ENCODE data around the gene ATAD1. TPM values are rescaled to one million over a fixed set of nuclear protein-coding genes. Genes with fewer than 3 reads are reported as not detected.

The ATAD1 gene
- total and polyA plus RNA-seq, 10 of the 15 experiments (the other 5 are each of a cell fraction or from before 2014, with no cell fraction given), result 24.7 to 59.3 (median 41.1) TPM

- Histone ChIP-seq H3K4me1 (ENCODE audit: control insufficient read depth, insufficient read depth, low read length) (no peaks in the 10 kb centered on the region), H3K27me3 (replicated peaks in 1 of 2; ENCODE audit: control insufficient read depth in 2 of 2, insufficient read depth in 2 of 2, low read length in 1 of 2) (peaks cover 0 to 3% of the 10 kb centered on the region in 2 experiments; a peak in 1 of 4 replicates), H3K9me3 (replicated peaks; ENCODE audit: control insufficient read depth, insufficient read depth, low read length) (no peaks in the 10 kb centered on the region), H2AFZ (ENCODE audit: control insufficient read depth, low read depth, low read length) (no peak overlapping the region), H3K4me3 (no peak overlapping the region), H4K20me1 (ENCODE audit: control insufficient read depth, insufficient read depth) (no peaks in the 10 kb centered on the region), H3K9ac (ENCODE audit: control insufficient read depth, insufficient read depth, low read length) (no peak overlapping the region), H3K79me2 (ENCODE audit: control insufficient read depth, insufficient read depth, low read length) (no peaks in the 10 kb centered on the region), H3K27ac (ENCODE audit: control insufficient read depth, insufficient read depth) (no peak overlapping the region), H3K4me2 (ENCODE audit: control insufficient read depth, insufficient read depth) (no peak overlapping the region), H3K36me3 (ENCODE audit: control insufficient read depth in 2 of 2, insufficient read depth in 2 of 2, low read length in 1 of 2) (no peaks in the 10 kb centered on the region)
- intact Hi-C loops (cut with micrococcal nuclease; ENCODE audit: unreplicated experiment) (loop anchor here (1.0 kb wide), 2 partner anchors 79 to 202 kb away; no protein-coding TSS in a partner anchor), in situ Hi-C loops (cut with MboI) (loop anchor here (5.0 to 25.0 kb wide), 2 partner anchors 78 to 198 kb away; partner anchors contain the start of gene PAPSS2)
- ChIA-PET CTCF (interaction anchor here (0.7 to 3.9 kb wide), 10 partner anchors 8 to 205 kb away, joined by 3 to 30 read pairs (median 4); no protein-coding TSS in a partner anchor), POLR2A (interaction anchor here (0.6 to 0.7 kb wide), 2 partner anchors 33 to 1339 kb away, joined by 3 to 6 read pairs; no protein-coding TSS in a partner anchor), RAD21 (ENCODE audit: unreplicated experiment) (interaction anchor here (3.6 kb wide), 1 partner anchor 202 kb away, joined by 20 read pairs; no protein-coding TSS in a partner anchor), SMC1A (ENCODE audit: uncharacterized antibody, unreplicated experiment) (interaction anchor here (0.9 to 2.4 kb wide), 6 partner anchors 14 to 202 kb away, joined by 3 to 8 read pairs (median 4); no protein-coding TSS in a partner anchor)
- no TSS peak for BruUV-seq (replicated peaks)
- WGBS (ENCODE audit: insufficient coverage, insufficient replicate concordance, low lambda C conversion rate, missing lambda C conversion rate), result 41% methylated on average over 7 of the region's 7 CpGs
- no peak for FAIRE-seq
- DNase-seq (ENCODE audit: low read depth, low spot score), result no peak
- peak; percentile 93 for ATAC-seq
- TF ChIP-seq ZNF687 (IDR thresholded peaks at IDR 0.05) (no peak), ZSCAN29 (IDR thresholded peaks at IDR 0.05) (peak; percentile 74; the same call in 1 of the 2 replicates), ZNF207 (IDR thresholded peaks at IDR 0.05; ENCODE audit: borderline replicate concordance) (no peak), PRDM15 (CRISPR knock-in tag; IDR thresholded peaks at IDR 0.05) (no peak), LARP7 (IDR thresholded peaks at IDR 0.05) (no peak), SMC3 (IDR thresholded peaks at IDR 0.05; ENCODE audit: borderline replicate concordance, low read length) (peak; percentile 85), BCL11A (IDR thresholded peaks at IDR 0.05; ENCODE audit: low read depth, low read length) (no peak), USF2 (IDR thresholded peaks at IDR 0.05; ENCODE audit: borderline replicate concordance, low read depth, low read length) (no peak), HCFC1 (IDR thresholded peaks at IDR 0.05; ENCODE audit: low read length) (no peak), CBFB (IDR thresholded peaks at IDR 0.05; ENCODE audit: low read depth) (no peak), RAD21 (IDR thresholded peaks at IDR 0.05; ENCODE audit: insufficient read depth, low read depth, low read length) (peak; percentile 89), NR2C2 (IDR thresholded peaks at IDR 0.05; ENCODE audit: borderline replicate concordance, control insufficient read depth, insufficient read length, low read depth) (no peak), NFYB (IDR thresholded peaks at IDR 0.05; ENCODE audit: insufficient read depth, low read depth, low read length) (no peak), ZBED1 (IDR thresholded peaks at IDR 0.05; ENCODE audit: borderline replicate concordance) (no peak)
Measured at GRCh38 chr10:87734987-87735827, 82.8 kb downstream of the ATAD1 start.

Data from GM12878 (cell line).